Naive thymus-derived CD8-positive, alpha-beta T cell (primary cell): ENCODE data around the gene EIF2AK3. TPM values are rescaled to one million over a fixed set of nuclear protein-coding genes. Genes with fewer than 3 reads are reported as not detected.
A peak's percentile ranks its signal among the peaks of the same experiment; 100 is the strongest.

Experiments used
- ATAC-seq, 2 donors: fragments of 150-1000 bp; cut with Tn5 transposase in 1 of 2; sonication (Bioruptor Pico), chemical (Tn5 transposase) in 1 of 2; 1 replicate in 1 of 2; 2 replicates in 1 of 2; pipeline ENCODE4 v1.10.0; 2021; ENCODE audit warnings: mild to moderate bottlenecking in 2 of 2, moderate library complexity in 2 of 2
- POLR2A ChIA-PET: fragments of 350-600 bp; sonication (Branson Sonifier 250); formaldehyde crosslinking; loops from one replicate; lab custom pipeline; 2021; ENCODE audit warnings: antibody characterized with exemption; lab: Charles Lee
- DNase-seq, 10 donors: peaks; one replicate each; pipeline versions ENCODE4 v3.0.0 to v3.0.0-alpha.2; 2020 to 2022
- H3K27ac Mint-ChIP-seq, 10 donors: one replicate each; pipeline ENCODE4 v1.8.0; 2020 to 2022; ENCODE audit warnings: mild to moderate bottlenecking in 10 of 10, mixed read lengths in 10 of 10, moderate library complexity in 4 of 10, inconsistent platforms in 1 of 10
- H3K27me3 Mint-ChIP-seq, 5 donors: one replicate each; pipeline ENCODE4 v1.8.0; 2021 to 2022; ENCODE audit warnings: mixed read lengths in 5 of 5
- H3K36me3 Mint-ChIP-seq, 3 donors: one replicate each; pipeline ENCODE4 v1.8.0; 2020 to 2022; ENCODE audit warnings: mixed read lengths in 3 of 3, mild to moderate bottlenecking in 2 of 3, inconsistent platforms in 1 of 3
- H3K4me1 Mint-ChIP-seq, 4 donors: one replicate each; pipeline ENCODE4 v1.8.0; 2021 to 2022; ENCODE audit warnings: mixed read lengths in 4 of 4
- H3K4me3 Mint-ChIP-seq, 10 donors: one replicate each; pipeline ENCODE4 v1.8.0; 2020 to 2022; ENCODE audit warnings: mild to moderate bottlenecking in 10 of 10, mixed read lengths in 10 of 10, moderate library complexity in 6 of 10, inconsistent platforms in 1 of 10
- H3K9me3 Mint-ChIP-seq, 9 donors: one replicate each; pipeline ENCODE4 v1.8.0; 2020 to 2022; ENCODE audit warnings: mixed read lengths in 9 of 9, mild to moderate bottlenecking in 3 of 9, inconsistent platforms in 1 of 9, moderate library complexity in 1 of 9
- polyA plus RNA-seq, 3 donors: library from polyadenylated mRNA; unstranded; fragments of 300-500 nt; fragmentation: Illumina TruSeq; gene quantifications; one replicate each; pipeline ENCODE4 v1.2.3, GENCODE V29; 2021
- total RNA-seq, 8 experiments: library from RNA in 2 of 8; stranded (reverse) in 2 of 8; gene quantifications; one replicate each; pipeline ENCODE4 v1.2.3 and lab custom pipeline; 2021 to 2026

The EIF2AK3 gene
- total and polyA plus RNA-seq, 5 experiments from 2014 or later, result 3.1 to 29.8 (median 8.9) TPM

DNA sequence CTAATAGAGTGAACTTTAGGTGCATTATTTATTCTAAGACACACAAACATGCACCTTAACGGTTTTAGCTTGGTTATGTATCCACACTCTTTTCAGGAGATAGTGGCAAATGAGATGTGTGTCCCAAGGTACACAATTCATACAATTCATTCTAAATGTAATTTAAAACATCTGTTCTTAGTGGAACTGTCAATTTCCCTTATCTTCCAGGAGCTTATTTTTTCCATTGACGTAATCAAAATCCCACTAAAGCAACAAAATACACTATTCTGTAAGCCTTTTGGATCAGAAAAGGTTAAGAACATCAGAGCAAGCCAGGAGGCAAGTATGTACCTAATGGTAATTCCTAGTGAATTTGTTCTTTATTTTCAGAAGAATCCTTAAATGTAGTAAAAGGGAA is 19.8 kb downstream of the EIF2AK3 start:
- DNase-seq (no peak), ATAC-seq (no peak)
- Mint-ChIP-seq H3K9me3 (no peaks in the 10 kb centered on the region), H3K27me3 (no peaks in the 10 kb centered on the region), H3K36me3 (peaks cover 0 to 34% (median 10%) of the 10 kb centered on the region in 3 donors), H3K27ac (peak overlapping the region in 2 of 10 donors; percentile 22 to 61), H3K4me1 (peaks cover 14 to 58% (median 23%) of the 10 kb centered on the region in 4 donors), H3K4me3 (no peak overlapping the region)
- POLR2A ChIA-PET, result no interaction called here

DNA sequence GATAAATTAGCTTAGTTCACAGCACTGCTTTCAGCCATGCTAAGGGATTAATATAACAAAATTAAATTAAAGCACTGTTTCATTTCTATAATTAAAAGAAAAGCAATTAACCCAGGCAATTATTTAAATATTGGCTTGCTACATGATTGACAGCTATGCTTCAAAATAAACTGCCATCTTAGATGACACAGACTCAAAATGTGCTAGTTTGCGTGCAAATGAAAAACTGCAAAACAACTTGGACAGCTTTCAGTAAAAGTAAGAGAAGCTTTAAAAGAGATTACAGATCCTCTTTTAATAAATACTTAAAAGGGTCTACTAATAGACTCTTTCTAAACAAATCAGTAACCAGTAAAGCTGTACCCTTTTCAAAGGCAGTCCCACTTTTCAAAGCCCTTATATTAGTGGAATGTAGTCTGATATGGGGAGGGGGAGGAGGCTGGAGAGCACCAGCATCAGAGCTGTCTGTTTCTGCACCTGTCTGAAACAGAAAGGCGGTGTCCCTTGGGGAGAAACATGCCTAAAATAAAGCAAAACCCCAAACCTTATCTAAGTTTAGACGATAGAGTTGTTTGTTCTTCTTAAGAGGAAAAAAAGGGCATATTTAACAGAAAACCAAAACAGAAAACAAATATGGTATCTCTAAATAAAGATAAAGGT is 20.8 kb downstream of the EIF2AK3 start:
- Mint-ChIP-seq H3K4me3 (peak overlapping the region in 1 of 10 donors; percentile 26), H3K27me3 (no peaks in the 10 kb centered on the region), H3K4me1 (peaks cover 16 to 63% (median 28%) of the 10 kb centered on the region in 4 donors), H3K27ac (peak overlapping the region in 2 of 10 donors; percentile 49 to 58), H3K36me3 (peaks cover 0 to 26% (median 6%) of the 10 kb centered on the region in 3 donors), H3K9me3 (no peaks in the 10 kb centered on the region)
- ATAC-seq, result no peak
- no peak for DNase-seq
- POLR2A ChIA-PET, result interaction anchor here (1.0 kb wide), 1 partner anchor 20 kb away, joined by 4 read pairs; no protein-coding TSS in a partner anchor

DNA sequence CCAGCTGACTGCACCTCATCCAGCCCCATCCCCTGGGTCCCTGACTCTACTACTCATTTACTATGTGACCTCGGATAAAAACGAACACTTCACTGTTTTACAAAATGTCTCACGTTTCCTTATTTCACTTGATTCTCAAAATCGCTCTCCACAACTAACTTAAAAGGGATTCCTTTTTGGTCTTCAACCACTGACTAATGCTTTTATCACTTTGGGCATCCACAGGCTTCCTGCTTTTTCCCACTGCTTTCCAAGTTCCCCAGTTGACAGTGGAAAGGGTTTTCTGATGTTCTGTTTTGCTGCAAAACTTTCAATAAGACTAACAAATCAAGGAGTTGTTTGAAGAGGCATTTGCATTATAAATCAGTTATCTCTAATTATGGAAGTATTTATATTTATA is 24.1 kb downstream of the EIF2AK3 start:
- POLR2A ChIA-PET, result no interaction called here
- Mint-ChIP-seq H3K27me3 (no peaks in the 10 kb centered on the region), H3K36me3 (peaks cover 0 to 7% (median 0%) of the 10 kb centered on the region in 3 donors), H3K9me3 (no peaks in the 10 kb centered on the region), H3K4me1 (peaks cover 20 to 76% (median 48%) of the 10 kb centered on the region in 4 donors), H3K4me3 (no peak overlapping the region), H3K27ac (peak overlapping the region in 2 of 10 donors; percentile 5 to 69)
- DNase-seq (no peak), ATAC-seq (no peak)

DNA sequence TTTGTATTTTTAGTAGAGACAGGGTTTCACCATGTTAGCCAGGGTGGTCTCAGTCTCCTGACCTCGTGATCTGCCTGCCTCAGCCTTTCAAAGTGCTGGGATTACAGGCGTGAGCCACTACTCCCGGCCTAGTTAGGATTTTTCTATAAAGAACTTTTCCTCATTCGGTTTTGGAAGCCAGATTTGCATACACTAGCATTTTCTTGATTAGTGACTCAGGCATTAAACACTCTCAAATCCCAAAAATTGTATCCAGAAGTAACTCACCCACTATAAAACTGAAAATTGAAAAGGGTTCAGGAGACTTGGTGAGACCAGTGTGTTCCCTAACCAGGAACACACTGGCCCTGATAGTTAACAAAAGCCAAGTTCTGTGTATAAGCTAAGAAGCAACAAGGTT is 25.2 kb downstream of the EIF2AK3 start:
- peak overlapping the region in 4 of 10 donors; percentile 9 to 73 (median 53) for H3K27ac Mint-ChIP-seq
- H3K9me3 Mint-ChIP-seq, result no peaks in the 10 kb centered on the region
- DNase-seq (no peak), ATAC-seq (no peak)
- H3K27me3 Mint-ChIP-seq, result no peaks in the 10 kb centered on the region
- POLR2A ChIA-PET, result no interaction called here
- H3K4me3 Mint-ChIP-seq, result peak overlapping the region in 1 of 10 donors; percentile 37
- H3K36me3 Mint-ChIP-seq, result peaks cover 0 to 7% (median 0%) of the 10 kb centered on the region in 3 donors
- H3K4me1 Mint-ChIP-seq, result peaks cover 24 to 77% (median 52%) of the 10 kb centered on the region in 4 donors

DNA sequence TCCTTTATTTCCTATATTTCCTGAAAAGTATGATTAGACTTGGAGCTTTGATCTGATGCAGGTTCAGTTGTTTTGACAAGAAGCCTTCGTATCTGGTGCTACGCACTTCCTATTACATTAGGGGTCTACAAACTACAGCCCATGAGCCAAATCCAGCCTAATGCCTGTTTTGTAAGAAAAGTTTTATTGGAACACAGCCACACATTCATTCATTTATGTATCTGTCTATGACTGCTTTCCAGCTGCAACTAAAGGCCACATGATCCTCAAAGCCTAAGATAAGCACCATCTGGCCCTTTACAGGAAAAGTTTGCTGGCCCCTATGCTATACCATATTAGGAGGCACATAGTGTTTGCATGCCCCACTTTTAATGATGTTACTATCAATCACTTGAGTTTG is 26.0 kb downstream of the EIF2AK3 start:
- no peaks in the 10 kb centered on the region for H3K27me3 Mint-ChIP-seq
- POLR2A ChIA-PET, result interaction anchor here (2.1 kb wide), 1 partner anchor 26 kb away, joined by 7 read pairs; the partner anchor contains the start of gene EIF2AK3
- ATAC-seq, result no peak
- no peaks in the 10 kb centered on the region for H3K9me3 Mint-ChIP-seq
- peak overlapping the region in 4 of 10 donors; percentile 20 to 75 (median 40) for H3K27ac Mint-ChIP-seq
- no peak overlapping the region for H3K4me3 Mint-ChIP-seq
- DNase-seq, result no peak
- peaks cover 0 to 7% (median 0%) of the 10 kb centered on the region in 3 donors for H3K36me3 Mint-ChIP-seq
- peaks cover 27 to 79% (median 49%) of the 10 kb centered on the region in 4 donors for H3K4me1 Mint-ChIP-seq

DNA sequence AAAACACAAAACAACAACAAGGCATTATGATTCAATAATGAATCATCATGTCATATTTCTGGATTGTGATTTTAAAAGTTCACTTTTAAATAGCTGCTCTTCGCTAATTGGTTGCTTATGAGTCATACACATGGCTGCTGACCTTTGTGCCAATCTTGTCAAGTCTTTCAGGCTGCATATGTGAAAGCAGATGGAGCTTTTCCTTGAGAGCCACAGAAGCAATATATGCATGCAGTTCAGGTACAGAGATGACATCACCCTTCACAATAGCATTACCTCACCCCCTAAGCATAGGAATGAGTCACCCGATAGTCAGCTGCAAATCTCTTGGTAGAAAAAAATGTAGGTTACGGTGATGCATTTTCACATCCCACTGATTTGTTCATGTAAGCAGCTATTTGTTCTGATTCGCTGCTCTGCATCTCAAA is 27.2 kb downstream of the EIF2AK3 start:
- Mint-ChIP-seq H3K9me3 (no peaks in the 10 kb centered on the region), H3K36me3 (peaks cover 0 to 12% (median 0%) of the 10 kb centered on the region in 3 donors), H3K27ac (peak overlapping the region in 5 of 10 donors; percentile 55 to 85 (median 69)), H3K27me3 (no peaks in the 10 kb centered on the region), H3K4me3 (peak overlapping the region in 1 of 10 donors; percentile 45), H3K4me1 (peaks cover 25 to 78% (median 49%) of the 10 kb centered on the region in 4 donors)
- ATAC-seq, result peak; percentile 98
- POLR2A ChIA-PET, result interaction anchor here (0.5 to 2.1 kb wide), 2 partner anchors 13 to 27 kb away, joined by 6 to 7 read pairs; partner anchors contain the start of gene EIF2AK3
- DNase-seq, result peak in 9 of 10 donors; percentile 2 to 66 (median 19)

DNA sequence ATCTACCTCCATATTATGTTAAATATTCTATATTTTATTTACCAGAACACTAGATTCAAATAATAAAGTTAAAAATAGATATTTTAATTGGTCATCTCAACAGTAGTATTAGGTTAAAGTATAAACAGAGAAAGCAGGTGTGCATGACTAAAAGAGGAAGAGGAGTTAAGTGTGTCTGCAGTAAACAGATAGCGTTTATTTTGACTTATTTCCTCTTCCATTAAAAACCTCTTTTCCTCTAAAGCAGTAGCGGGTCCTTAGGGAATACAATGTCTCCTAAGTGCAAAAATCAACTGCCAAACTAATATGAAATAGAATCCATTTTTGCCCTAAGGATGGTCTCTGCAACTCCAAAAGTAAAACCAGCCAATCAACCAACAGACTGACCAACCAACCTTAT is 27.7 kb downstream of the EIF2AK3 start:
- no peak for ATAC-seq
- Mint-ChIP-seq H3K9me3 (no peaks in the 10 kb centered on the region), H3K27ac (peak overlapping the region in 3 of 10 donors; percentile 55 to 75 (median 66)), H3K27me3 (no peaks in the 10 kb centered on the region), H3K4me1 (peaks cover 25 to 73% (median 48%) of the 10 kb centered on the region in 4 donors), H3K4me3 (peak overlapping the region in 1 of 10 donors; percentile 46), H3K36me3 (peaks cover 0 to 17% (median 0%) of the 10 kb centered on the region in 3 donors)
- DNase-seq, result no peak
- POLR2A ChIA-PET, result interaction anchor here (0.5 to 2.1 kb wide), 2 partner anchors 13 to 28 kb away, joined by 6 to 7 read pairs; partner anchors contain the start of gene EIF2AK3

DNA sequence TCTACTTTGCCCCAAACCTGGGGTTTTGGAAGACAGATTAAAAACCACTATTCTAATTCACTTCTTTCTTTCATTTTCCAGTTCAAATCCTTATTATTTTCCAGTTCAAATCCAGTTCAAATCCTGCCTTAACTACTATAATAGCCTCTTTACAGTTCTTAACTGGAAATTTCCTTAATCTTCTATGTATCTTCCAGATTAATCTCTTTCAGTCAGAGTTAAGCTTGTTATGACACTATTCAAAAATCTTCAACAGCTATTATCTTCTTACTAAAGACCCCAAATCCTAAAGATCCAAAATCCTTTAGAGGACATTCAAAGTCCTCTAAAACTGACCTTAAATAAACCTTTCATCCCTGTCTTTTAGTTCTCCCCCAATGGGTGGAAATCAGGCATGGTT is 30.1 kb downstream of the EIF2AK3 start:
- H3K9me3 Mint-ChIP-seq, result no peaks in the 10 kb centered on the region
- ATAC-seq (no peak), DNase-seq (no peak)
- H3K4me1 Mint-ChIP-seq, result peaks cover 14 to 53% (median 30%) of the 10 kb centered on the region in 4 donors
- H3K4me3 Mint-ChIP-seq, result no peak overlapping the region
- POLR2A ChIA-PET, result no interaction called here
- H3K27ac Mint-ChIP-seq, result peak overlapping the region in 2 of 10 donors; percentile 44 to 82
- H3K36me3 Mint-ChIP-seq, result peaks cover 0 to 36% (median 9%) of the 10 kb centered on the region in 3 donors
- no peaks in the 10 kb centered on the region for H3K27me3 Mint-ChIP-seq

DNA sequence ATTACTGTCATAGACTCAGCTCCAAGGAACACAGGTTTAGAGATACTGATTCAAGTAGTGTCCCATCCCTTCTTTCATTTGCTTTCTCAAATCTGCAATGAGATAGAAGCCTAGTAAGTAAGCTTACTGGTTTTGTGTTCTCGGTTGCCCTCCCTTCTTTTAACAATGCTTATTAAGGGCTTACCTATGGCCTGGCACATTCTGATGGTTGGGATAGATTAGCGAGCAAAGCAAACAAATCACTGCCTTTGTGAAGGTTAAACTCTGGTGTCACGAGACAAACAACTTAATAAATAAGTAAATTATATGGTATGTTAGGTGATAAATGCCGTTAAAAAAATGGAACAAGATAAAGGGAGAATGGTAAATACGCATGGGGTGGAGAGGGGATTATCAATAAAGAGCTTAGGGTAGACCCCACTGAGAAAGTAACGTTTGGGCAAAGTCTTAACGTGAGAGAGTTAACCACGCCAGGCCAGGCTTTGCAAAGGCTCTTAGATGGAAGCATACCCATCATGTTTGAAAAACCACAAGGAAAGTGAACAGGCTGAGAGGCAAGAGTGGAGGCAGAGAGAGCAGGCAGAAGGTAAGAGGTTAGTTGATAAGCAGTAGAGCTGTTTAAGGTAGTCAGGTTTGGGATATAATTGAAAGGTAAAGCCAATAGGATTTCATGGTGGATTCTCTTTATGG is 31.0 kb downstream of the EIF2AK3 start:
- POLR2A ChIA-PET, result no interaction called here
- Mint-ChIP-seq H3K27ac (peak overlapping the region in 6 of 10 donors; percentile 4 to 61 (median 35)), H3K27me3 (no peaks in the 10 kb centered on the region), H3K36me3 (peaks cover 0 to 41% (median 9%) of the 10 kb centered on the region in 3 donors), H3K9me3 (no peaks in the 10 kb centered on the region), H3K4me1 (peaks cover 14 to 48% (median 25%) of the 10 kb centered on the region in 4 donors), H3K4me3 (no peak overlapping the region)
- DNase-seq (no peak), ATAC-seq (no peak)

DNA sequence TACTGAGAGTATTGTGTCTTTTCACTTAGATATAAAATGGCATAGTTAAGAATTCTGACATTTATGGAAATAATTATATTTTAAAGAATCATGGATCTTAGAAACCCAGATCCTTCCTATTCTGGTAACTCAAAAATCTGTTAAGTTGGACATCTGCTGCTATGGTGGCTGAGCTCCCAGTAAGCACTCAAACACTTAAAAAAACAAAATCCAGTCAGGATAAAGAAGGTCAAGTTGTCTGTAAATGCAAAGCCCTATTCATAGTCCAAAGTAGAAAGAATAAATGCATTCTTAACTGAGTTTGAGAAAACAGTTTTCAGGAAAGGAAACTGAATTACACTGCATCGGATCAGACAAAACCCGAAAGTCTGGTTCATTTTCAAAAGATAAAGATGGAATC is 35.6 kb downstream of the EIF2AK3 start:
- Mint-ChIP-seq H3K9me3 (no peaks in the 10 kb centered on the region), H3K4me1 (peaks cover 0 to 13% (median 5%) of the 10 kb centered on the region in 4 donors), H3K36me3 (peaks cover 0 to 82% (median 25%) of the 10 kb centered on the region in 3 donors), H3K27ac (peak overlapping the region in 1 of 10 donors; percentile 9), H3K27me3 (no peaks in the 10 kb centered on the region), H3K4me3 (no peak overlapping the region)
- no peak for DNase-seq
- ATAC-seq, result no peak
- POLR2A ChIA-PET, result no interaction called here

DNA sequence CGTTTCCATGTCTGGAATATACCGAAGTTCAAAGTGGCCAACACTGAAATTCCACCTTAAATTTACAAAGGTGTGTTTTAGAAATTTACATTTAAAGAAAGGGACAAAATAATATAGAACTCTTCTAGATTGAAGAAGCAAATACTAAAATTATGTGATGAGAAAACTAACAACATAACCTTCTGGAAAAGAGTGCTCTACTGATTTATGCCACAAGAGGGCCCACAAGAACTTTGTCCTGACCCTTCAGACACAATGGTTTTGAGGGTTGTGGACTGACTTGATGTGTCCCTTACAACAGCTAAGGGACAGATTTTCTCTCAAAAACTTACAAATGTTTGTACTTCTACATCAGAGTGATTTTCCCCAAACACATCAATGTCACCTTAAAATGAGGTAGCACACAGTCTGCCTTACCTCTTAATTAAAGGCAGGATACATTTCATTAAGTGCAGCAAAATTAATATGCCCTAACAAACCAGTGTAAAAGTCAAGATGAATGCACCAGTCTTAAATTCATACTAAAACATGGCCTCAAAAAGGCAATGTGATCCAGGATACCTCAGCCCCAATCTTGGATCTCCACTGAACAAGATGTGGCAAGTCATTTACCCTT is 36.2 kb downstream of the EIF2AK3 start:
- DNase-seq (peak in 7 of 10 donors; percentile 29 to 64 (median 48)), ATAC-seq (peak; percentile 67 to 76)
- H3K27ac Mint-ChIP-seq, result peak overlapping the region in 3 of 10 donors; percentile 9 to 38 (median 25)
- POLR2A ChIA-PET, result no interaction called here
- no peaks in the 10 kb centered on the region for H3K9me3 Mint-ChIP-seq
- peaks cover 0 to 87% (median 25%) of the 10 kb centered on the region in 3 donors for H3K36me3 Mint-ChIP-seq
- H3K4me3 Mint-ChIP-seq, result no peak overlapping the region
- peaks cover 0 to 8% (median 3%) of the 10 kb centered on the region in 4 donors for H3K4me1 Mint-ChIP-seq
- no peaks in the 10 kb centered on the region for H3K27me3 Mint-ChIP-seq

DNA sequence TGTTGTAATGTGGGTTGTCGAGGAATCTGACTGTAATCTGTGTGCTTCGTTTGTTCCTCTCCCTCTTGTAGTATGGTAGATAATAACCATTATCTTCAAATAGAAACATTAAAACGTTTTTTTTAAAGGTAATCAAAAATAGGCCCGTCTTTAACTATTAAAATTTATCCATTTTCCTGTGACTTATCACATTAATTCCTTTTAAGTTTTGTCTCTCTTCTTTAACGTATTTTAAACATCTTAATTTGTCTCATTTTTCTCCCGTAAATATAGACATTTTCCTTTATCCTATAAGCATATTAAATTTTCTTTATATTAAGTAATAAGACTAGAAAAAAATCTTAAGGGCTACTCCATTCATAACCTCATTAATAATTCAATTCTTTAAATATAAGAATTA is 41.3 kb downstream of the EIF2AK3 start:
- no peak overlapping the region for H3K27ac Mint-ChIP-seq
- DNase-seq (no peak), ATAC-seq (no peak)
- H3K27me3 Mint-ChIP-seq, result no peaks in the 10 kb centered on the region
- POLR2A ChIA-PET, result no interaction called here
- peaks cover 7 to 93% (median 29%) of the 10 kb centered on the region in 3 donors for H3K36me3 Mint-ChIP-seq
- H3K4me3 Mint-ChIP-seq, result no peak overlapping the region
- no peaks in the 10 kb centered on the region for H3K9me3 Mint-ChIP-seq
- peaks cover 0 to 5% (median 0%) of the 10 kb centered on the region in 4 donors for H3K4me1 Mint-ChIP-seq
